B cell (primary cell): Measurements from ENCODE around the gene APOF.

Experiments
- CTCF ChIP-seq: fragments of 200-600 bp; IDR thresholded peaks from one replicate; pipeline ENCODE4 v1.8.0; 2022; ENCODE audit warnings: antibody characterized with exemption, mild to moderate bottlenecking
- EZH2 ChIP-seq: IDR thresholded peaks from 2 replicates; pipeline ENCODE4 v1.6.1; 2012; ENCODE audit warnings: borderline replicate concordance, low read depth, mild to moderate bottlenecking, moderate library complexity, low read length; ENCODE audit not compliant: insufficient read depth, poor library complexity, severe bottlenecking

- no peak for TF ChIP-seq CTCF
- TF ChIP-seq EZH2, result no peak
Measured at GRCh38 chr12:56315249-56315621, 47.4 kb downstream of the APOF start.
